Body of pancreas (tissue), 4 donors: ENCODE results near the gene BRICD5.

ENCODE experiments used
- POLR2A ChIP-seq, 3 donors: fragments of 450-650 bp; IDR thresholded peaks; one replicate each; pipeline ENCODE4 v1.6.1; 2016; ENCODE audit warnings: antibody characterized with exemption in 3 of 3, mild to moderate bottlenecking in 2 of 3
- TF ChIP-seq, protein P1 (sequence below), 7 experiments: fragments of 450-650 bp in 4 of 7; fragments of 200-600 bp in 3 of 7; sonication (generic) in 3 of 7; IDR thresholded peaks; one replicate each; pipeline ENCODE4 v1.5.1; 2016 to 2019; ENCODE audit warnings: antibody characterized with exemption in 7 of 7

DNA sequence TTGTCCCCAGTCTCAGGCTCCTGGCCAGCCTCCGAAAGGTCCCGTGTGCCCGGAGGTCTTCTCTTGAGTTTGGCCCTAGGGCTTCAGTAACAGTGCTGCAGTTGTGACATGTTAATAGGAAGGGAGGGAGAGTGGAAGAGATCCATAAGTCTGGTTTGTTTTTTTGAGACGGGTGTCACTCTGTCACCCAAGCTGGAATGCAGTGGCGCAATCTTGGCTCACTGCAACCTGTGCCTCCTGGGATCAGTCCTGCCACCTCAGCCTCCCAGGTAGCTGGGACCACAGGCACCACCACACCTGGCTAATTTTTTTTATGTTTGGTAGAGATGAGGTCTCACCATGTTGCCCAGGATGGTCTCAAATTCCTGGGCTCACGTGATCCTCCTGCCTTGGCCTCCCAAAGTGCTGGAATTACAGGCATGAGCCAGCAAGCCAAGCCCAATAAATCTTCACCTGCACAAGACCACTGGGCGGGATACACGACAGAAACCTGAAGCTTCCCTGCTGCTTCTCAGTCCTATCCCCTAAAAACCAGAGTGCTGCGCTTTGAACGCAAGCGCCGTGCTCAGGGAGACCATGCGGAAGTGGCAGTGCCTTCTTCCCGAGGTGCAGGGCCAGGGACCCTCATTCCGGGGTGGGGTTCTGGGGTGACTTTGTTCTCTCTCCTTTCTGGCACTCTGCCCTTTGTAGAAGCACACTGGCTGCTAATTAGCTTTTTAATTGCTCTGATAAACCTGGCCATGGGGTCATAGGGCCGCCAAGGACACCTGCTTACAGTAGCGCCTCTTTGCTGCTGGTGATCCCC, 44.2 kb downstream of the BRICD5 start:
- TF ChIP-seq, protein P1, sequence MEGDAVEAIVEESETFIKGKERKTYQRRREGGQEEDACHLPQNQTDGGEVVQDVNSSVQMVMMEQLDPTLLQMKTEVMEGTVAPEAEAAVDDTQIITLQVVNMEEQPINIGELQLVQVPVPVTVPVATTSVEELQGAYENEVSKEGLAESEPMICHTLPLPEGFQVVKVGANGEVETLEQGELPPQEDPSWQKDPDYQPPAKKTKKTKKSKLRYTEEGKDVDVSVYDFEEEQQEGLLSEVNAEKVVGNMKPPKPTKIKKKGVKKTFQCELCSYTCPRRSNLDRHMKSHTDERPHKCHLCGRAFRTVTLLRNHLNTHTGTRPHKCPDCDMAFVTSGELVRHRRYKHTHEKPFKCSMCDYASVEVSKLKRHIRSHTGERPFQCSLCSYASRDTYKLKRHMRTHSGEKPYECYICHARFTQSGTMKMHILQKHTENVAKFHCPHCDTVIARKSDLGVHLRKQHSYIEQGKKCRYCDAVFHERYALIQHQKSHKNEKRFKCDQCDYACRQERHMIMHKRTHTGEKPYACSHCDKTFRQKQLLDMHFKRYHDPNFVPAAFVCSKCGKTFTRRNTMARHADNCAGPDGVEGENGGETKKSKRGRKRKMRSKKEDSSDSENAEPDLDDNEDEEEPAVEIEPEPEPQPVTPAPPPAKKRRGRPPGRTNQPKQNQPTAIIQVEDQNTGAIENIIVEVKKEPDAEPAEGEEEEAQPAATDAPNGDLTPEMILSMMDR (IDR thresholded peaks at IDR 0.05) = no peak
- no peak for TF ChIP-seq POLR2A (IDR thresholded peaks at IDR 0.05)
